ENCODE measurements around the gene FBXL2. TPM values are rescaled to one million over a fixed set of nuclear protein-coding genes. Genes with fewer than 3 reads are reported as not detected.

FBXL2 gene
- total and polyA plus RNA-seq, 2 of the 8 experiments (the other 6 are each of a cell fraction or from before 2014, with no cell fraction given): 3.1 to 5.4 TPM

GRCh38 chr3:33314993-33315392, 37.8 kb downstream of the FBXL2 start:
- no peak overlapping the region for H2AFZ ChIP-seq (ENCODE audit: low read length)
- H3K27ac ChIP-seq (ENCODE audit: low read depth, low read length): no peak overlapping the region
- POLR2A ChIA-PET (ENCODE audit: partially characterized antibody): no interaction called here
- no peak overlapping the region for H4K8ac ChIP-seq (ENCODE audit: extremely low read depth, insufficient read depth, low read length)
- H4K20me1 ChIP-seq (replicated peaks in 1 of 2; ENCODE audit: control insufficient read depth in 1 of 2, insufficient read depth in 2 of 2, low read length in 2 of 2): no peaks in the 10 kb centered on the region
- no peaks in the 10 kb centered on the region for H3K27me3 ChIP-seq (replicated peaks in 1 of 4; ENCODE audit: control insufficient read depth in 3 of 4, extremely low read depth in 1 of 4, insufficient read depth in 3 of 4, low read length in 3 of 4)
- no peak overlapping the region for H2BK120ac ChIP-seq (replicated peaks; ENCODE audit: low read depth, low read length)
- no peaks in the 10 kb centered on the region; a peak in 1 of 7 replicates for H3K4me1 ChIP-seq (replicated peaks in 1 of 4; ENCODE audit: control insufficient read depth in 3 of 4, insufficient read depth in 4 of 4, low read length in 3 of 4)
- DNase-seq (ENCODE audit: low read depth in 1 of 2, low spot score in 2 of 2): no peak
- H3K56ac ChIP-seq (replicated peaks; ENCODE audit: insufficient read length, low read depth, low read length): no peak overlapping the region
- H2BK15ac ChIP-seq (ENCODE audit: low read length): no peak overlapping the region
- H3K4me2 ChIP-seq (ENCODE audit: insufficient read depth in 1 of 2, low read depth in 2 of 2, low read length in 2 of 2): no peak overlapping the region
- H3K4ac ChIP-seq (replicated peaks; ENCODE audit: insufficient read length, low read depth, low read length): no peak overlapping the region
- H4K91ac ChIP-seq (replicated peaks; ENCODE audit: insufficient read length, low read length): no peak overlapping the region
- H2BK5ac ChIP-seq (ENCODE audit: low read depth, low read length): no peak overlapping the region
- H2AK5ac ChIP-seq (ENCODE audit: low read depth, low read length): no peak overlapping the region
- FAIRE-seq: no peak
- H3K23ac ChIP-seq (ENCODE audit: insufficient read length): no peak overlapping the region
- no peaks in the 10 kb centered on the region for H3K79me2 ChIP-seq (ENCODE audit: control insufficient read depth in 1 of 2, insufficient read depth in 2 of 2, low read length in 2 of 2)
- no peak overlapping the region for H3K4me3 ChIP-seq (ENCODE audit: extremely low read depth in 1 of 4, insufficient read depth in 2 of 4, low read depth in 3 of 4, low read length in 4 of 4)
- H3K9ac ChIP-seq (replicated peaks in 1 of 4; ENCODE audit: extremely low read depth in 1 of 4, low read depth in 3 of 4, low read length in 3 of 4): no peak overlapping the region
- no peak overlapping the region for H3K14ac ChIP-seq (ENCODE audit: insufficient read length)
- no peak overlapping the region for H4K5ac ChIP-seq (ENCODE audit: insufficient read length, low read depth, low read length)
- H3K79me1 ChIP-seq (ENCODE audit: low read depth, low read length): no peaks in the 10 kb centered on the region
- no peaks in the 10 kb centered on the region for H3K9me3 ChIP-seq (ENCODE audit: insufficient read depth in 2 of 2, low read depth in 1 of 2, low read length in 1 of 2)
- H2BK12ac ChIP-seq (ENCODE audit: low read depth, low read length): no peak overlapping the region
- H3K36me3 ChIP-seq (ENCODE audit: control insufficient read depth in 2 of 4, insufficient read depth in 4 of 4, low read length in 3 of 4): no peaks in the 10 kb centered on the region
- no peak overlapping the region for H3K18ac ChIP-seq (ENCODE audit: extremely low read depth, low read length)
- H2BK20ac ChIP-seq (ENCODE audit: low read length): no peak overlapping the region
- CTCF ChIA-PET (ENCODE audit: partially characterized antibody): no interaction called here
- H3K23me2 ChIP-seq (ENCODE audit: low read depth, low read length): no peaks in the 10 kb centered on the region
- TF ChIP-seq SP1 (IDR thresholded peaks at IDR 0.05; ENCODE audit: low read depth, low read length) (no peak), ATF2 (IDR thresholded peaks at IDR 0.05; ENCODE audit: low read length) (no peak), CTCF (IDR thresholded peaks at IDR 0.05; ENCODE audit: control extremely low read depth in 1 of 3, insufficient read depth in 1 of 3, low read depth in 1 of 3, low read length in 3 of 3) (no peak), BCL11A (IDR thresholded peaks at IDR 0.05; ENCODE audit: low read depth in 2 of 2, low read length in 2 of 2) (no peak), KDM4A (IDR thresholded peaks at IDR 0.05; ENCODE audit: low read depth, low read length, severe bottlenecking) (no peak), POU5F1 (IDR thresholded peaks at IDR 0.05; ENCODE audit: low read depth, low read length) (no peak), TAF1 (IDR thresholded peaks at IDR 0.05; ENCODE audit: low read depth, low read length) (no peak), YY1 (IDR thresholded peaks at IDR 0.05; ENCODE audit: low read depth, low read length) (no peak), GABPA (IDR thresholded peaks at IDR 0.05; ENCODE audit: borderline replicate concordance, insufficient read depth, low read length) (no peak), PHF8 (conservative IDR thresholded peaks at IDR 0.05; ENCODE audit: low read depth, low read length) (no peak), CEBPB (IDR thresholded peaks at IDR 0.05; ENCODE audit: low read depth, low read length) (no peak), CHD2 (IDR thresholded peaks at IDR 0.05; ENCODE audit: low read length) (no peak)

Data from H1 (cell line).